ENCODE data around the gene NNT. TPM values are rescaled to one million over a fixed set of nuclear protein-coding genes. Genes with fewer than 3 reads are reported as not detected.

Gene NNT
- total and polyA plus RNA-seq, 8 donors: 8.7 to 127 (median 17.5) TPM

- TF ChIP-seq CTCF (IDR thresholded peaks at IDR 0.05): no peak
- TF ChIP-seq EP300 (IDR thresholded peaks at IDR 0.05): no peak
- no peak for TF ChIP-seq POLR2A (IDR thresholded peaks at IDR 0.05)
- no peak overlapping the region for H3K27ac ChIP-seq
- no peak for DNase-seq
- intact Hi-C loops (cut with DNase I; ENCODE audit: low total_unique reads): no loop called here
- H3K27me3 ChIP-seq: no peaks in the 10 kb centered on the region
- H3K4me1 ChIP-seq: peaks cover 0 to 29% (median 15%) of the 10 kb centered on the region in 4 donors
- WGBS, 5 donors: 58 to 96% (median 63%) methylated on average over 1 of the region's 1 CpG
- H3K9me3 ChIP-seq: no peaks in the 10 kb centered on the region
- no peak overlapping the region for H3K4me3 ChIP-seq
- H3K36me3 ChIP-seq: peaks cover 5 to 52% (median 45%) of the 10 kb centered on the region in 4 donors
Observed at GRCh38 chr5:43608406-43608805, 5.4 kb downstream of the NNT start.

- 82 to 89% (median 88%) methylated on average over 1 of the region's 1 CpG for whole genome bisulfite sequencing, 5 donors
- TF ChIP-seq EP300 (IDR thresholded peaks at IDR 0.05) (no peak), POLR2AphosphoS5 (IDR thresholded peaks at IDR 0.05) (no peak), POLR2A (IDR thresholded peaks at IDR 0.05) (no peak), CTCF (IDR thresholded peaks at IDR 0.05) (no peak)
- intact Hi-C loops (cut with DNase I; ENCODE audit: low total_unique reads): no loop called here
- H3K9me3 ChIP-seq: no peaks in the 10 kb centered on the region
- no peak overlapping the region for H3K4me3 ChIP-seq
- H3K27me3 ChIP-seq: no peaks in the 10 kb centered on the region
- DNase-seq: no peak
- H3K36me3 ChIP-seq: peaks cover 5 to 65% (median 57%) of the 10 kb centered on the region in 4 donors
- H3K27ac ChIP-seq: no peak overlapping the region
- H3K4me1 ChIP-seq: peaks cover 0 to 17% (median 6%) of the 10 kb centered on the region in 4 donors
Observed at GRCh38 chr5:43609752-43610151, 6.8 kb downstream of the NNT start.

GRCh38 chr5:43613370-43613769, 10.4 kb downstream of the NNT start:
- Histone ChIP-seq H3K36me3 (peaks cover 5 to 88% (median 87%) of the 10 kb centered on the region in 4 donors), H3K27ac (no peak overlapping the region), H3K9me3 (no peaks in the 10 kb centered on the region), H3K27me3 (no peaks in the 10 kb centered on the region), H3K4me1 (peaks cover 0 to 7% (median 0%) of the 10 kb centered on the region in 4 donors), H3K4me3 (no peak overlapping the region)
- no peak for TF ChIP-seq POLR2AphosphoS5 (IDR thresholded peaks at IDR 0.05)
- no peak for TF ChIP-seq EP300 (IDR thresholded peaks at IDR 0.05)
- no peak for TF ChIP-seq CTCF (IDR thresholded peaks at IDR 0.05)
- TF ChIP-seq POLR2A (IDR thresholded peaks at IDR 0.05): no peak
- 96 to 99% (median 97%) methylated on average over 4 of the region's 4 CpGs for WGBS, 5 donors
- DNase-seq: no peak
- intact Hi-C loops (cut with DNase I; ENCODE audit: low total_unique reads): no loop called here

DNA sequence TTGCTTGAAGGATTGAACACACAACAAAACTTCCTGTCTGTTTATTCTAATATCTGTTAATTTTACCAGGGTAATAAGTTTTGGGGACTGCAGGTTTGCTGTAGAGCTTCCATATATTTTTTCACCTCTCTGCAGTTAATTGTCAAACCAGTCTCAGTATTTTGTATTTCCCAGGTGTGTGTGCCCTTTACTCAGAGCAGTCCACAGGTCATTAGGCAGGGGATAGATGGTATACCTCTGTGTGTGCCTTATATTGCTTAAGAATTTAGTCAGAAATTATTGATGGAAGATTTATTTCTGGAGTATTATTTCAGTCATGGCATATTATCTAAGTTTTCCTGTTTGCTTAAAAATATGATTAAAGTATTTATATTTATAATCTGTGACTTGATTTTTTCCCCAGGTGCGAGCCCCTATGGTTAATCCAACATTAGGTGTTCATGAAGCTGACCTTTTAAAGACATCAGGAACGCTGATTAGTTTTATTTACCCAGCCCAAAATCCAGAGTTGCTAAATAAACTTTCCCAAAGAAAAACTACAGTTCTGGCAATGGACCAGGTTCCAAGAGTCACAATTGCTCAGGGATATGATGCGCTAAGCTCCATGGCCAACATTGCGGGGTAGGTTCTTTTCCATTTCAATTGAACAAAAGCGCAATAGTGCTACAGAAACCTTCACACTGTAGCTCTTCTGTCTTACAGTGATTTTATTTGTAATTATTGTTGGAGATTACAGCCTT, 12.6 kb downstream of the NNT start:
- Histone ChIP-seq H3K4me3 (no peak overlapping the region), H3K9me3 (no peaks in the 10 kb centered on the region), H3K4me1 (peaks cover 0 to 3% (median 0%) of the 10 kb centered on the region in 4 donors), H3K36me3 (peaks cover under 1 to 90% (median 86%) of the 10 kb centered on the region in 4 donors), H3K27ac (no peak overlapping the region), H3K27me3 (no peaks in the 10 kb centered on the region)
- WGBS, 5 donors: 72 to 79% (median 73%) methylated on average over 5 of the region's 5 CpGs
- intact Hi-C loops (cut with DNase I; ENCODE audit: low total_unique reads): no loop called here
- DNase-seq: no peak
- no peak for TF ChIP-seq EP300 (IDR thresholded peaks at IDR 0.05)
- TF ChIP-seq CTCF (IDR thresholded peaks at IDR 0.05): no peak
- no peak for TF ChIP-seq POLR2AphosphoS5 (IDR thresholded peaks at IDR 0.05)
- TF ChIP-seq POLR2A (IDR thresholded peaks at IDR 0.05): no peak
